GM11168 (cell line): ENCODE results near the gene CERCAM.

ENCODE experiments used
- in situ Hi-C: fragments of 300-500 bp; cut with MboI; formaldehyde crosslinking; loops from one replicate; pipeline ENCODE4 v1.12.0; 2022; ENCODE audit warnings: low sequenced_read_pairs; ENCODE audit not compliant: unreplicated experiment

The CERCAM gene

GRCh38 chr9:128420651-128421481, at the start of gene CERCAM:
TSS of gene CERCAM (plus strand) at chr9:128420857. CDS start at chr9:128420878, 21 bp downstream.
- in situ Hi-C loops: no loop called here

- in situ Hi-C loops: no loop called here
Measured at GRCh38 chr9:128371630-128372117, 49.0 kb upstream of the CERCAM start.

GRCh38 chr9:128372188-128372641, 48.4 kb upstream of the CERCAM start:
- in situ Hi-C loops: no loop called here

GRCh38 chr9:128372784-128373183, 47.9 kb upstream of the CERCAM start:
- in situ Hi-C loops: no loop called here

- in situ Hi-C loops: no loop called here
Measured at GRCh38 chr9:128374221-128374675, 46.4 kb upstream of the CERCAM start.

GRCh38 chr9:128375865-128376264, 44.8 kb upstream of the CERCAM start:
- in situ Hi-C loops: no loop called here

- in situ Hi-C loops: no loop called here
Measured at GRCh38 chr9:128382261-128382660, 38.4 kb upstream of the CERCAM start.

GRCh38 chr9:128383007-128383753, 37.5 kb upstream of the CERCAM start:
- in situ Hi-C loops: no loop called here

- in situ Hi-C loops: no loop called here
Measured at GRCh38 chr9:128383791-128384190, 36.9 kb upstream of the CERCAM start.

- in situ Hi-C loops: no loop called here
Measured at GRCh38 chr9:128384801-128385495, 35.7 kb upstream of the CERCAM start.

GRCh38 chr9:128385496-128386460, 34.9 kb upstream of the CERCAM start:
- in situ Hi-C loops: no loop called here

GRCh38 chr9:128388150-128388549, 32.5 kb upstream of the CERCAM start:
- in situ Hi-C loops: no loop called here

- in situ Hi-C loops: no loop called here
Measured at GRCh38 chr9:128389395-128390149, 31.1 kb upstream of the CERCAM start.

GRCh38 chr9:128390150-128390812, 30.4 kb upstream of the CERCAM start:
- in situ Hi-C loops: no loop called here

- in situ Hi-C loops: no loop called here
Measured at GRCh38 chr9:128390813-128391711, 29.6 kb upstream of the CERCAM start.

GRCh38 chr9:128391956-128392301, 28.7 kb upstream of the CERCAM start:
- in situ Hi-C loops: no loop called here
